IPS DF 6.9 (cell line): ENCODE results near the gene DCUN1D2.

ENCODE experiments used
- DNase-seq: peaks from one replicate; pipeline ENCODE4 v3.0.0-alpha.2; 2013; ENCODE audit warnings: low read depth, low spot score
- H3K27ac ChIP-seq: one replicate; pipeline ENCODE4 v1.5.1; 2013; ENCODE audit warnings: low read length, control low read depth
- H3K27me3 ChIP-seq: 2 replicates; pipeline ENCODE4 v1.6.1; 2013; ENCODE audit warnings: mild to moderate bottlenecking, low read length; ENCODE audit not compliant: control insufficient read depth, insufficient read depth
- H3K36me3 ChIP-seq: 2 replicates; pipeline ENCODE4 v1.6.1; 2013; ENCODE audit warnings: low read length; ENCODE audit not compliant: control insufficient read depth, insufficient read depth
- H3K4me1 ChIP-seq: 2 replicates; pipeline ENCODE4 v1.6.1; 2013; ENCODE audit warnings: low read length; ENCODE audit not compliant: control insufficient read depth, insufficient read depth
- H3K4me3 ChIP-seq: 2 replicates; pipeline ENCODE4 v1.5.1; 2013; ENCODE audit warnings: mild to moderate bottlenecking, low read length
- H3K9me3 ChIP-seq: 2 replicates; pipeline ENCODE4 v1.6.1; 2013; ENCODE audit warnings: low read length, inconsistent platforms; ENCODE audit not compliant: control insufficient read depth, insufficient read depth
- WGBS: extraction: QIAGEN DNeasy Blood & Tissue Kit; methylation state at CpG from one replicate; pipeline ENCODE4 v1.1.7; 2013; ENCODE audit warnings: mixed read lengths, missing lambda C conversion rate; ENCODE audit not compliant: insufficient read length, insufficient coverage; 5-methylcytosine and 5-hydroxymethylcytosine counted together

The DCUN1D2 gene

DNA sequence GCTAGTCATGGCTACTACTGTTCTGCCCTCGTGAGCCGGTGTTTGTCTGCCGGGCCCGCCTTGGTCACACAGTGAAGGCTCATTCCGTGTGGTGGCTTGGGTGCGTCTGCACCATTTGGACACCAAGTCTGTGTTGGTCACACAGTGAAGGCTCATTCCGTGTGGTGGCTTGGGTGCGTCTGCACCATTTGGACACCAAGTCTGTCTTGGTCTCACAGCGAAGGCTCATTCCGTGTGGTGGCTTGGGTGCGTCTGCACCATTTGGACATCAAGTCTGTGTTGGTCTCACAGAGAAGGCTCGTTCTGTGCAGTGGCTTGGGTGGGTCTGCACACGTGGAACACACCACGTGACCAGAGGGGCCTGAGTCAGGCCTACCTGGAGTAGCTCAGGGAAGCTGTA, 29.0 kb upstream of the DCUN1D2 start:
- Histone ChIP-seq H3K4me1 (no peaks in the 10 kb centered on the region), H3K4me3 (no peak overlapping the region), H3K27ac (no peak overlapping the region), H3K36me3 (peaks cover 9% of the 10 kb centered on the region; the same call in 1 of the 2 replicates), H3K9me3 (no peaks in the 10 kb centered on the region), H3K27me3 (no peaks in the 10 kb centered on the region)
- WGBS, result no CpG with 5 or more reads among the region's 14 CpGs
- DNase-seq, result no peak

DNA sequence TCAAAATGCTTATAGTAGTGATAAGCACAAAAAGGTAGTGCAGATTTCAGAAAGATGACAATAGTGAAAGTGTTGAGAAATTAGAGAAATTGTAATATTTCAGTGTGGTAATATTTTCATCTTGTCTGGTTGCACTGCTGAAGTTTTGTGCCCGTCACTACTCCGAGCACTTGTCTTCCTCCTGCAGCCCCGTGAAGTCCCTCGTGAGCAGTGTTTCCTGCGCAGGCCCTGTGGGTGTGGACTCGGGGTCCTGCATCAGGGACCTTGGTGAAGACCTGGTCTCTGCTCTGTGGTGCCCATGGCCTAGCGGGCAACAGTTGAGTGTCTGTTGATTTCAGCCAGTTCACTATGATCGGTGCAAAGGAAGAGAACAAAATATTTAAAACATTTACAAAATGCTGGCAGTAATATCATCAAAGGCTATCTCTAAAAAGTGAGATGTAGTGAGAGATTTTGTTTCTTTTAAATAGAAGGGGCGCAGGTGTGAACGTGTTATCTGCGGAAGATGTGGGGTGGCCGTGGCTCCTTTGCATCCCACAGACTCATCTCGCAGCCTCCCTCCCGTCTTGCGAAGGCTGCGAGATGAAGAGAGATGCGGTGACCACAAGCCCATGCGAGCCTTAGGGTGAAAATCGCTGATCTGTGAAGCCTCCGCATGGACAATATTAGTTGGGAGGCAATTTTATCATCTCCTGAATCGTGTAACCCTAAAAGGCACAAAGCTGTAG, 27.7 kb upstream of the DCUN1D2 start:
- Histone ChIP-seq H3K9me3 (no peaks in the 10 kb centered on the region), H3K4me3 (no peak overlapping the region), H3K27ac (no peak overlapping the region), H3K4me1 (no peaks in the 10 kb centered on the region), H3K36me3 (peaks cover 9% of the 10 kb centered on the region; the same call in 1 of the 2 replicates), H3K27me3 (no peaks in the 10 kb centered on the region)
- WGBS, result no CpG with 5 or more reads among the region's 21 CpGs
- DNase-seq, result no peak

DNA sequence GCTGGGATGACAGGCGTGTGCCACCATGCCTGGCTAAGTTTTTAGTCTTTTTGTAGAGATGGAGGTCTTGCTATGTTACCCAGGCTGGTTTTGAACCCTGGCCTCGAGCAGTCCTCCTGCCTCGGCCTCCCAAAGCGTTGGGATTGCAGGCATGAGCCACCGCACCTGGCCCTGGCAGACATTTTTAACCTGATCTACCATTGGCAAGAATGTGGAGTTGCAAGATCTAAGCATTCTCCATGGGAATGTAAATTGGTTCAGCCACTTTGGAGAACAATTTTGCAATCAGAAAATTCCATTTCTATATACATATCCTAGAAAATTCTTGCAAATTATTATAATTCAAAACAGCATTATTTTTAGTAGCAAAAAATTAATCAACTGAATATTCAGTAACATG, 24.3 kb upstream of the DCUN1D2 start:
- no peak overlapping the region for H3K27ac ChIP-seq
- H3K4me3 ChIP-seq, result no peak overlapping the region
- H3K9me3 ChIP-seq, result no peaks in the 10 kb centered on the region
- peaks cover 8% of the 10 kb centered on the region for H3K36me3 ChIP-seq
- no peaks in the 10 kb centered on the region for H3K4me1 ChIP-seq
- no peak for DNase-seq
- WGBS, result no CpG with 5 or more reads among the region's 5 CpGs
- no peaks in the 10 kb centered on the region for H3K27me3 ChIP-seq

DNA sequence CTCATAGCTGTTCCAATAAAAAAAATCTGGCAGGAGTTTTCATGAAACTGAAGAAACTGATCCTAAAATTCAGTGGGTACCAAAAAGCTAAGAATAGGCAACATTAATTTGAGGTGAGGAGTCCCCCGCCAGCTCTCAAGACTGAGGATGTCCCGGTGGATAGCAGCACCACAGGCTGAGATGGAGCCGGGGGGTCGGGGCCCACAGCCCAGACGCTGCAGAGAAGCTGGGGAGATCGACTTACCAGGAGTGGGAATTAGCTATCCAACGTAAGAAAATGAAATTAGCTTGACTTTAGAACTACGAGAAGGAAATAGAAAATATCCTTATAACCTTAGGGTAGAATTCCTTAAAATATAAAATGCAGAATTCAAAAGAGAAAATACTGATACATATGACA, 23.2 kb upstream of the DCUN1D2 start:
- H3K27me3 ChIP-seq, result no peaks in the 10 kb centered on the region
- WGBS, result no CpG with 5 or more reads among the region's 8 CpGs
- no peaks in the 10 kb centered on the region for H3K4me1 ChIP-seq
- no peak for DNase-seq
- H3K4me3 ChIP-seq, result no peak overlapping the region
- H3K36me3 ChIP-seq, result peaks cover 8% of the 10 kb centered on the region
- H3K27ac ChIP-seq, result no peak overlapping the region
- no peaks in the 10 kb centered on the region for H3K9me3 ChIP-seq

DNA sequence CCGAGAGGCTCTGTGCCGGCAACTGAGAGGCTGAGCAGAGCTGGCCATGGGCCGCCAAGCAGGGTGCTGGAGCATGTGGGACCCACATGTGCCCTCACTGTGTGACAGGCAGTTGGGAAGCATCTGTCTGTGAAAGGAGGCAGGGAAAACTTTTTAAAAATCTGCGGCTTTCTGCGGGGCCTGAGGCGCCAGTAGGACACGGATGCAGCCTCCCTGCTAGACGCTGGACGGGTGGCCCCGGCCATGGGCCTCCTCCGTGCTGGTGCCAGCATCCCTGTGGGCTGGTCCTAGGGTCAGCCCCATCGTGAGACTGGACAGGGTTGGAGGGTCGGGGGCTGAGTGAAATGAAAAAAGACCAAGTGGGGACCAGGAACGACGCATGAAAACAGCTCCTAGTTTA, 20.9 kb upstream of the DCUN1D2 start:
- WGBS, result no CpG with 5 or more reads among the region's 15 CpGs
- Histone ChIP-seq H3K9me3 (no peaks in the 10 kb centered on the region), H3K27ac (no peak overlapping the region), H3K36me3 (peaks cover 8% of the 10 kb centered on the region), H3K4me3 (no peak overlapping the region), H3K27me3 (no peaks in the 10 kb centered on the region), H3K4me1 (no peaks in the 10 kb centered on the region)
- no peak for DNase-seq

DNA sequence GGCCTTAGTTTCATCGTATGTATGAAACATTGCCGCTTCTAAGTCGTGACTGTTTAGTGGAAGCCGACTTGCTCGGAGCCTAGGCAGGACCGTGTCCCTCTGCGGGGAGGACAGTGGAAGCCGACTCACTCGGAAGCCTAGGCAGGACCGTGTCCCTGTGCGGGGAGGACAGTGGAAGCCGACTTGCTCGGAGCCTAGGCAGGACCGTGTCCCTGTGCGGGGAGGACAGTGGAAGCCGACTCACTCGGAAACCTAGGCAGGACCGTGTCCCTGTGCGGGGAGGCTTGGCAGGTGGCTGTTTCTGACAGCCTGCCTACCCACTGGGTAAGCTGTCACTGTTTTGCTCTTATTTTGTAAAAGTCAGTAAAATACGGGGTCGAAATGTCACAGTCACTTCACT, 20.4 kb upstream of the DCUN1D2 start:
- H3K27me3 ChIP-seq, result no peaks in the 10 kb centered on the region
- no peak for DNase-seq
- H3K4me1 ChIP-seq, result no peaks in the 10 kb centered on the region
- WGBS, result no CpG with 5 or more reads among the region's 21 CpGs
- H3K4me3 ChIP-seq, result no peak overlapping the region
- H3K36me3 ChIP-seq, result peaks cover 8% of the 10 kb centered on the region
- H3K27ac ChIP-seq, result no peak overlapping the region
- no peaks in the 10 kb centered on the region for H3K9me3 ChIP-seq

DNA sequence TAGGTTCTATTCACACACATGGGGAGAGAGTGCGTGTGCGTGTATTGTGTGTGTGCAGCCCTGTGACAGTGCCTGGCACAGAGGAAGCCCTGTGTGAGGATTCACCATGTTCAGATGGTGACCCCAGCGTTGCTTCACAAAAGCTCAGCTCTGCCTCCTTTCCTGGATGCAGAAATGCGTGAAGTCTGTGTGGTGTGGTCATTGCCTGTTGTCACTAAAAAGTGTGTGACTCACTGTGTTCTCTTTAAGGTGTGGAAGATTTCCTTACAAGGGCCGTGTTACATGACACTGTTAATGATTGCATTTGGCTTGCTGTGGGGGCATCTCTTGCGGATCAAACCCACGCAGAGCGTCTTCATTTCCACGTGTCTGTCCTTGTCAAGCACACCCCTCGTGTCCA, 19.5 kb upstream of the DCUN1D2 start:
- WGBS, result no CpG with 5 or more reads among the region's 10 CpGs

DNA sequence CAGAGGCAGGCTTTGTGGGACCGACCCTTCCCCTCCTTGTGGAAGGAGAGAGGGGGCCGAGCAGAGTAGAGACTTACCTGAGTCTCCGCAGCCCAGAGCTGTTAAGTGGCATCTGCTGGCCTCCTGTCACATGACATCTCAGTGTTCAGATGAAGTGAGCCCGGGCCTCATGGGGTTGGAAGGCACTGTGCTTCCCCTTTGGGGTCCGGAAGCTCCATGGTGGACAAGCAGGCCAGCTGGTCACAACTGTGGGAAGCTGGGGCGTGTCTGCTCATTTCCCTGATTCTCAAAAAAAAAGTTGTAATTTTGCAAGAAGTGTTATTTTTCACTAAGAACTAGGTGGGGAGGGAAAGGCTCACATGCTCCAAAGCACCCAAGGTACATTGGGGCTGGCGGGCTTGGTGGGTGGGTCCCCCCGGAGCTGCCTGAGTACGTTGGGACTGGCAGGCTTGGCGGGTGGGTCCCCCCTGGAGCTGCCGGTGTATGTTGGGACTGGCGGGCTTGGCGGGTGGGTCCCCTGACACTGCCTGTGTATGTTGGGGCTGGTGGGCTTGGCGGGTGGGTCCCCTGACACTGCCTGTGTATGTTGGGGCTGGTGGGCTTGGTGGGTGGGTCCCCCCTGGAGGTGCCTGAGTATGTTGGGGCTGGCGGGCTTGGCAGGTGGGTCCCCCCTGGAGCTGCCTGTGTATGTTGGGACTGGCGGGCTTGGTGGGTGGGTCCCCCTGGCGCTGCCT, 18.2 kb upstream of the DCUN1D2 start:
- Histone ChIP-seq H3K4me3 (no peak overlapping the region), H3K36me3 (peaks cover 10% of the 10 kb centered on the region), H3K27ac (no peak overlapping the region), H3K4me1 (no peaks in the 10 kb centered on the region), H3K9me3 (no peaks in the 10 kb centered on the region), H3K27me3 (no peaks in the 10 kb centered on the region)
- DNase-seq, result no peak
- WGBS, result no CpG with 5 or more reads among the region's 17 CpGs

More for the DNA sequence above, 19.5 kb upstream of the DCUN1D2 start:
- peaks cover 8% of the 10 kb centered on the region for H3K36me3 ChIP-seq
- H3K9me3 ChIP-seq, result no peaks in the 10 kb centered on the region
- no peaks in the 10 kb centered on the region for H3K4me1 ChIP-seq
- no peak overlapping the region for H3K4me3 ChIP-seq
- no peak for DNase-seq
- H3K27me3 ChIP-seq, result no peaks in the 10 kb centered on the region
- H3K27ac ChIP-seq, result no peak overlapping the region

DNA sequence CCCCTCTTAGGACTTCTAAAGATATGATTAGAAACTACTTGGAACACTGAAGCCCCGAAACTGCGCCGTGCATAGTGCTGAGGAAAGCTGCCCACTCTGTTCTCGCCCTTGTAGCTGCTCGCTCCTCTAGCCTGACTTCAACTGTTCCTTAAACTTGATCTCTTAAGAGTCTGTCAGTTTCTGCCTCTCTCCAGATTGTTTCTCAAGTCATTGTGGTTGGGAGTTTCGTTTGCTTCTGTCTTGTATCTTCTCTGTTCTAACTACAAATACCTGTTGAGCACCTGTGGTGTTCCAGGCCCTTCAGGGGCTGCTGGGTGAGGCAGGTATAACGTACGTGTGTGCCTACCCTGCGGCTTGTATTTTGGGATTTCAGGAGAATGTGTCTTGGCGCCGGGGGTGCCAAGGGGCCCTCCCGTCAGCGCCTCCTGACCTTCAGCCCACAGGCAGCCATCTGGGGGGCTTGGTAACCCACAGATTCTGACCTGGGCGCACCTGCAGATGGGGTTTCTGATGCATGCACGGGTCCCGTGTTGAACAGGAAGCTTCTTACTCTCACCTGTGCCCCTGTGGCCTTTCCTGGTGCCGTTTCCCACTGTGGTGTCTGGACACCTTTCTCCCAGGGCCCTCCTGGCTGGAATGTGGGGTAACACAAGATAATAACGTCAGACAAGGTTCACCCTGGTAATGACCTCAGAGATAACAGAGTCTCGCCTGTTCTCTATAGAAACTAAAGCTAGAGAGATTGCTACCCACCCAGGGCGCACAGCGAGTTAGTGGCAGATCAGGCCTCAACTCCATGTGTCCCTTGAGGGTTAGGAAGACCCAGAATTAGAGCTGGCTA, 17.2 kb upstream of the DCUN1D2 start:
- Histone ChIP-seq H3K4me1 (no peaks in the 10 kb centered on the region), H3K4me3 (no peak overlapping the region), H3K27me3 (no peaks in the 10 kb centered on the region), H3K27ac (no peak overlapping the region), H3K36me3 (peaks cover 12% of the 10 kb centered on the region), H3K9me3 (no peaks in the 10 kb centered on the region)
- DNase-seq, result no peak
- no CpG with 5 or more reads among the region's 21 CpGs for whole genome bisulfite sequencing

DNA sequence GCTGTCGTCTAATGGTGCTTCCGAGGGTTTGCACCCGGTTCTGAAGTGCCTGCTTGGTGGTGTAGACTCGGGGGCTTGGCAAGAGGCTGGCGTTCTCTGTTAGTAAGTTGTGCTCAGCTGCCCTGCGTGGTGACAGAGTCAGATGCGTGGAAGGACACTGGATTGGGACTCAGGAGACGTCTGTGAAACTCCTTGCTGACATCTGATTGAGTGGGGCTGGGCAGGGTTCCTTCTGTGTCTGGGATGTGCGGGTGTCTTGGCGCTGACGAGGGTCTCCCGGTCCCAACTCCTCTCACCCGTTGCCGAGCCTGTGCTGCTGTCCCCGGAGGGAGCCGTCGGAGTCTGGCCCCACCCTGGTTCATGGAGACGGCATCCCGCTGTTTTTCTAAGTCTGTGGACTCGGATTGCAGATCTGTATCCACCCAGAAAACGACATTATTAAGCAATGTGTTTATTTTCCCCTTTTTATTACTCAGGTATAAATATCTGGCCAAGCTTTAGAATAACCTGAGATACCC, 16.4 kb upstream of the DCUN1D2 start:
- Histone ChIP-seq H3K36me3 (peaks cover 17% of the 10 kb centered on the region), H3K27me3 (no peaks in the 10 kb centered on the region), H3K9me3 (no peaks in the 10 kb centered on the region), H3K27ac (no peak overlapping the region), H3K4me1 (no peaks in the 10 kb centered on the region), H3K4me3 (no peak overlapping the region)
- no peak for DNase-seq
- whole genome bisulfite sequencing, result no CpG with 5 or more reads among the region's 21 CpGs
